ENCODE measurements around the gene DPEP2. TPM values are rescaled to one million over a fixed set of nuclear protein-coding genes. Genes with fewer than 3 reads are reported as not detected.
A peak's percentile ranks its signal among the peaks of the same experiment; 100 is the strongest.

The DPEP2 gene, protein sequence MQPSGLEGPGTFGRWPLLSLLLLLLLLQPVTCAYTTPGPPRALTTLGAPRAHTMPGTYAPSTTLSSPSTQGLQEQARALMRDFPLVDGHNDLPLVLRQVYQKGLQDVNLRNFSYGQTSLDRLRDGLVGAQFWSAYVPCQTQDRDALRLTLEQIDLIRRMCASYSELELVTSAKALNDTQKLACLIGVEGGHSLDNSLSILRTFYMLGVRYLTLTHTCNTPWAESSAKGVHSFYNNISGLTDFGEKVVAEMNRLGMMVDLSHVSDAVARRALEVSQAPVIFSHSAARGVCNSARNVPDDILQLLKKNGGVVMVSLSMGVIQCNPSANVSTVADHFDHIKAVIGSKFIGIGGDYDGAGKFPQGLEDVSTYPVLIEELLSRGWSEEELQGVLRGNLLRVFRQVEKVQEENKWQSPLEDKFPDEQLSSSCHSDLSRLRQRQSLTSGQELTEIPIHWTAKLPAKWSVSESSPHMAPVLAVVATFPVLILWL
- total RNA-seq = not detected in 2 replicates

GRCh38 chr16:67998779-67999688 is at the start of gene DPEP2:
Gene DPEP2 (minus strand): TSS chr16:67999484. CDS start chr16:67993212, 6,272 bp downstream.

GRCh38 chr16:68022728-68023537 is 23.6 kb upstream of the DPEP2 start, which contains the start of the genes DDX28 and DUS2:
Gene DDX28 (minus strand): TSS chr16:68023232. CDS start chr16:68023202, 30 bp downstream.
Gene DUS2 (plus strand): TSS chr16:68023284. CDS start chr16:68038024, 14,740 bp downstream.

DNA sequence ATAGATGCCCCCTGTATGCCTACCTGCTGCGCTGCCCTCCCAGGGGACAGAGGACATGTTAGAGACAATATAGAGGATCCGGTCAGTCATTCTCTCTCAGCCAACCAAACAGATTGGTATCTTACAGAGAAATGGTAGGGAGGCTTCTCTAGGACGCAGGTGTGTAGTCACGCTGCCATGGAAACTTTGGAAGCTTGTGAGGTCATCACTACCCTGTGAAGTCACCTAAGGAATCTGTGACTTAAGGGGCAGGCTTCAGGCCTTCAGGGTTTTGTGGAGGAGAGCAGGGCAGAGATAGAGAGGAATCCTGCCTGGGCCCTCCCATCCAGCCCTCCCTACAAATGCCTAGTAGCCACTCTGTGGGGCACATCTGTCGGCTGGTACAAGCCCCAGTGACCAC is 16.4 kb upstream of the DPEP2 start, which contains the start of gene DPEP2NB:
Gene DPEP2NB (minus strand): TSS at position 231 of the 400 bp plus-strand sequence. CDS start 141 bp downstream, at position 90.

DNA sequence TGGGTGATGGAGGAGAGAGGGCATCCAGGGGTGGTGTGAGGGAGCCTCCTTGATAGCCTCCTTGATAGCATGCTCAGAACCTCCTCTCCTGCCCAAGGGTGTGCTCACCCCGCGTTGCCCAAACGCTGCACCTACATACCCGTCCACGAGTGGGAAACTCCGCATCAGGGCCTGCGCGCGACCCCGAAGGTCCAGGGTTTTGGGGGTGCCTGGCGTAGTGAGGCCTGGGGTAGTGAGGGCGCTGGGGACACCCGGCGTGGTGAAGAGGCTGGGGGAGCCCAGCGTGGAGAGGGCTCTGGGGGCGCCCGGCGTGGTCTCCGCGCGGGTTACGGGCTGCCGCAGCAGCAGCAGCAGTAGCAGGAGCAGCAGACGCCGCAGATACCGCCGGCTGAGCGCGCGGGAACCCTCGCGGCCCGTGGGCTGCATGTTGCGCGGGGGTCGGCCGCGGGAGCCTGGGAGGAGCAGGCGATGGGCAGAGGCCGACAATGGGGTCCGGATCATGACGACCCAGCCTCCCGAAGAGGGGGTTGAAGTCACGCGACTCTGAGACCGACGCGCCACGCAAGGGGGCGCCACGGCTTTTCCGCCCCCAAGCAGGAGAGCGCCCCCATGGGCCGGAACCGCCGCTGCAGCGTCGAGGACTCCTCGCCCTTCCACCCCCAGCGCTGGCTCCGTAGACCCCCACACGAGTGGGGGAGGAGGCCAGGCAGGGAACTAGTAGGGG is 19.2 kb downstream of the DPEP2 start, which contains the start of gene DPEP3:
Gene DPEP3 (minus strand): TSS at position 545 of the 724 bp plus-strand sequence. CDS start 119 bp downstream, at position 426.

GRCh38 chr16:67968400-67969253 is 30.7 kb downstream of the DPEP2 start, which contains the start of gene SLC12A4:
Gene SLC12A4 (minus strand): TSS chr16:67968637. CDS start chr16:67968553, 84 bp downstream.

GRCh38 chr16:67943619-67944504 is 55.4 kb downstream of the DPEP2 start, which contains the start of gene LCAT:
Gene LCAT (minus strand): TSS chr16:67944120. CDS start chr16:67944101, 19 bp downstream.

Small RNA genes lying within 50 kb of the gene (small RNA-seq; reads per million reads assigned to genes)
- 1.2 reads per million, percentile 51 among the genes with 10 or more reads in this experiment for gene RNU6-359P (ENCODE audit: low replicate concordance)

Other genes with a start within 250 kb of the DPEP2 start
- gene RANBP10, start 192.9 kb downstream of the DPEP2 start, total RNA-seq = 6.4 and 7.7 TPM in 2 replicates
- gene TSNAXIP1, start 192.6 kb downstream of the DPEP2 start, total RNA-seq = 0.88 and 1.0 TPM in 2 replicates
- gene THAP11, start 157.2 kb downstream of the DPEP2 start, total RNA-seq = 26.0 and 39.4 TPM in 2 replicates
- 159 and 180 TPM in 2 replicates for gene NUTF2, start 152.6 kb downstream of the DPEP2 start, total RNA-seq
- gene CENPT, start 151.8 kb downstream of the DPEP2 start, total RNA-seq = 21.4 and 52.3 TPM in 2 replicates
- gene EDC4, start 126.4 kb downstream of the DPEP2 start, total RNA-seq = 61.1 and 85.3 TPM in 2 replicates
- 1.0 TPM in 1 of 2 replicates, not detected in the other for gene NRN1L, start 114.6 kb downstream of the DPEP2 start, total RNA-seq
- 18.6 and 23.9 TPM in 2 replicates for gene PSKH1, start 106.2 kb downstream of the DPEP2 start, total RNA-seq
- gene CTRL, start 67.6 kb downstream of the DPEP2 start, total RNA-seq = 0.29 and 2.0 TPM in 2 replicates
- 48.4 and 51.4 TPM in 2 replicates for gene PSMB10, start 62.6 kb downstream of the DPEP2 start, total RNA-seq
- gene LCAT, start 55.4 kb downstream of the DPEP2 start, total RNA-seq = 6.4 and 10.7 TPM in 2 replicates
- 97.5 and 105 TPM in 2 replicates for gene SLC12A4, start 30.8 kb downstream of the DPEP2 start, total RNA-seq
- not detected in 2 replicates for gene DPEP3, start 19.0 kb downstream of the DPEP2 start, total RNA-seq
- gene DPEP2NB, start 16.4 kb upstream of the DPEP2 start, total RNA-seq = not detected in 2 replicates
- gene DDX28, start 23.7 kb upstream of the DPEP2 start, total RNA-seq = 11.2 and 15.3 TPM in 2 replicates
- 11.4 and 21.0 TPM in 2 replicates for gene DUS2, start 23.8 kb upstream of the DPEP2 start, total RNA-seq
- 19.7 and 34.5 TPM in 2 replicates for gene NFATC3, start 85.9 kb upstream of the DPEP2 start, total RNA-seq
- 0.14 and 0.22 TPM in 2 replicates for gene ESRP2, start 236.6 kb upstream of the DPEP2 start, total RNA-seq
- gene PLA2G15, start 245.9 kb upstream of the DPEP2 start, total RNA-seq = 28.2 and 47.3 TPM in 2 replicates

Data from placental pericyte (primary cell).